ENCODE results near the gene WNT7B.

The WNT7B gene

DNA sequence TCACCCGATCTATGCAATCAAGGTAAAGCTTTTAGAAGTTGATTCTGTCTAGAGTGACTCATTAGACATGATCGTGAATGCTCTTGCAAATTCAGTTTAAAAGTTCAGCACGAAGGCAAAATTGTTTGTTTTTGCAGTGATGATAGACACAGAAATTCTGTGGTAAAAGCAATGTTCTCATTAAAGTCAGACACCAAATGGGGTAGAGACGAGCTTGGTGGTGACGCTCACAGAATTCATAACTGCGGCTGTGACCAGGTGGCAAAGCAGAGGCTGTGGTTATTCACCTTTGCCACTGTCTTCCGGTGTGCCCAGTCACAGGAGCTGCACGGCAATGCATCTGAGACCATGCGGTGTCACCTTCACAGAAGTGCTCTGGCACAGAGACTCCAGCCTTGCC lies 83.4 kb downstream of the WNT7B start:
- Histone ChIP-seq H4K20me1 (peaks cover 39% of the 10 kb centered on the region), H3K36me3 (no peaks in the 10 kb centered on the region), H3K27ac (no peak overlapping the region), H3K4me3 (no peak overlapping the region), H3K4me1 (peaks cover 37% of the 10 kb centered on the region), H3K4me2 (0 out of 2 replicates have a peak overlapping the region, but pooled peaks have one; percentile 73), H3K9ac (no peak overlapping the region), H3K27me3 (peaks cover 48% of the 10 kb centered on the region), H3K9me3 (no peaks in the 10 kb centered on the region)
- TF ChIP-seq Cebpa-rat (IDR thresholded peaks at IDR 0.05) = no peak

DNA sequence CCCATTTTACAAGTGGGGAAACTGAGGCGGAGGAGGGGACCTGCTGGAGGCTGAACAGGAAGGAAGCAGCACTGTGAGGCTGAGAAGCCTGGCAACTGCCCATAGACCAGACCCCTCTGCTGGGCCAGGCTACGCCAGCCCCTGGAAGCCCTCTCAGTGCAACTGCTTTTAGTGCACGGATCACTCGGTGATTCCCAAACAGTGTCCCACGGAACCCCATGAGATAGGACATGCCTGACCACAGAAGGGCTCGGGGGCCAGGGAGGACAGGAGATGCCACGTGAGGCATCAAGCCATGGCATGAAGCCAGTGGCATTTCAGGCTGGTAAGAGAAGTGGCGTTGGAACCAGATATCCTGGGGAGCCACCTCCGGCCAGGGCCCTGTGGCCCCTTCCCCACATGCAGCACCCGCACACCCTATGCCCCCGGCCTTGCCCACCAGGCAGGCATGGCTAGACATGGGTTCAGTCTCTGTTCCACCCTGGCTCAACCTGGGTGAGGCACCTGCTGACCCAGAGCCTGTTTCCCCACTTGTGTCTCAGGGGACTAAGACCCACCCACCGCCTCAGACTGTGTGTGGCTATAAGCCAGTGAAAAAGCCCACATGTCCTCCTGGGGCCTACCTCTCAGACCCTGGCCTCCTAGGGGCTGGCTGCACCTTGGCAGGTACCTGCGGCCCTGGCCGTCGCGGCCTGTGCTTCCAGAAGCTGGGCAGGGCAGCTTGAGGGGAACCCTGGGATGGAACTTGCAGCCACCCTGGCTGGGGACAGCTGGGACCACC lies 84.1 kb downstream of the WNT7B start:
- H3K9me3 ChIP-seq = no peaks in the 10 kb centered on the region
- no peak overlapping the region for H3K27ac ChIP-seq
- peaks cover 40% of the 10 kb centered on the region for H3K4me1 ChIP-seq
- H3K27me3 ChIP-seq = peaks cover 46% of the 10 kb centered on the region
- H3K4me2 ChIP-seq = peak overlapping the region; percentile 73
- no peak overlapping the region for H3K4me3 ChIP-seq
- no peak overlapping the region for H3K9ac ChIP-seq
- peaks cover 40% of the 10 kb centered on the region for H4K20me1 ChIP-seq
- no peak for TF ChIP-seq Cebpa-rat (IDR thresholded peaks at IDR 0.05)
- H3K36me3 ChIP-seq = no peaks in the 10 kb centered on the region

GRCh38 chr22:45891996-45892621 lies 84.9 kb downstream of the WNT7B start:
- no peak overlapping the region for H3K4me3 ChIP-seq
- H4K20me1 ChIP-seq = peaks cover 40% of the 10 kb centered on the region
- no peaks in the 10 kb centered on the region for H3K9me3 ChIP-seq
- no peaks in the 10 kb centered on the region for H3K36me3 ChIP-seq
- H3K27me3 ChIP-seq = peaks cover 45% of the 10 kb centered on the region
- H3K4me1 ChIP-seq = peaks cover 45% of the 10 kb centered on the region
- H3K9ac ChIP-seq = no peak overlapping the region
- H3K4me2 ChIP-seq = peak overlapping the region; percentile 73
- no peak for TF ChIP-seq Cebpa-rat (IDR thresholded peaks at IDR 0.05)
- H3K27ac ChIP-seq = no peak overlapping the region

- H3K9me3 ChIP-seq = no peaks in the 10 kb centered on the region
- H3K4me2 ChIP-seq = peak overlapping the region; percentile 73
- peaks cover 45% of the 10 kb centered on the region for H3K27me3 ChIP-seq
- no peak overlapping the region for H3K4me3 ChIP-seq
- peaks cover 42% of the 10 kb centered on the region for H3K4me1 ChIP-seq
- no peak overlapping the region for H3K9ac ChIP-seq
- H4K20me1 ChIP-seq = peaks cover 40% of the 10 kb centered on the region
- H3K36me3 ChIP-seq = no peaks in the 10 kb centered on the region
- TF ChIP-seq Cebpa-rat (IDR thresholded peaks at IDR 0.05) = no peak
- no peak overlapping the region for H3K27ac ChIP-seq
Measured at GRCh38 chr22:45891471-45891995, 85.4 kb downstream of the WNT7B start.

DNA sequence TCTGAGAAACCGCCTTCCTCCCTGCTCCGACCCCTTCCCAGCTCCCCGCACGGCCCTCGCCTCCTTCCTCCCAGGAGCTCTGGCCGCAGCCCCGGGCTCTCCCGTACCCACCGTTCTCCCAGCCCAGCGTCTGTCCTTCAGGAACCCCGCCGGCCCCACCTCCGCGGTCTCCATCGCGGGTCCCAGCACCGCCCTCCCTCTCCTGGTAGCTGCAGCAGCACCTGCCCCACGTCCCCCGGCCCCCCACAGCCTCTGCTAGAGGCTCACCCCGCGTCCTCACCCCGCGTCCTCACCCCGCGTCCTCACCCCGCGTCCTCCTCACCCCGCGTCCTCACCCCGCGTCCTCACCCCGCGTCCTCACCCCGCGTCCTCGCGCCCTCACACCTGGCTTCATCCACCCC lies 85.9 kb downstream of the WNT7B start:
- Histone ChIP-seq H3K36me3 (no peaks in the 10 kb centered on the region), H4K20me1 (peaks cover 37% of the 10 kb centered on the region), H3K4me1 (peaks cover 37% of the 10 kb centered on the region), H3K9me3 (no peaks in the 10 kb centered on the region), H3K4me3 (no peak overlapping the region), H3K27ac (no peak overlapping the region), H3K27me3 (peaks cover 45% of the 10 kb centered on the region), H3K4me2 (peak overlapping the region; percentile 73), H3K9ac (no peak overlapping the region)
- no peak for TF ChIP-seq Cebpa-rat (IDR thresholded peaks at IDR 0.05)

DNA sequence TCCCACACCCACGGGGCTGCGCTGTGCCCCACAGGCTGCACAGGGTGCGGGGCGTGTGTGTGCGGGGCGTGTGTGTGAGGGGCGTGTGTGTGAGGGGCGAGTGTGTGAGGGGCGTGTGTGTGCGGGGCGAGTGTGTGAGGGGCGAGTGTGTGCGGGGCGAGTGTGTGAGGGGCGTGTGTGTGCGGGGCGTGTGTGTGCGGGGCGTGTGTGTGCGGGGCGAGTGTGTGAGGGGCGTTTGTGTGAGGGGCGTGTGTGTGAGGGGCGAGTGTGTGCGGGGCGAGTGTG lies 86.7 kb downstream of the WNT7B start:
- Histone ChIP-seq H3K4me2 (no peak overlapping the region), H3K36me3 (no peaks in the 10 kb centered on the region), H3K9me3 (no peaks in the 10 kb centered on the region), H3K27ac (no peak overlapping the region), H3K9ac (no peak overlapping the region), H3K4me1 (peaks cover 35% of the 10 kb centered on the region), H3K27me3 (peaks cover 39% of the 10 kb centered on the region), H4K20me1 (peaks cover 29% of the 10 kb centered on the region), H3K4me3 (no peak overlapping the region)
- TF ChIP-seq Cebpa-rat (IDR thresholded peaks at IDR 0.05) = no peak

GRCh38 chr22:45889539-45890350 lies 87.2 kb downstream of the WNT7B start:
- Histone ChIP-seq H3K4me3 (no peak overlapping the region), H3K9me3 (no peaks in the 10 kb centered on the region), H3K4me1 (peaks cover 41% of the 10 kb centered on the region), H4K20me1 (peaks cover 27% of the 10 kb centered on the region), H3K27me3 (peaks cover 39% of the 10 kb centered on the region), H3K4me2 (no peak overlapping the region), H3K9ac (no peak overlapping the region), H3K27ac (no peak overlapping the region), H3K36me3 (no peaks in the 10 kb centered on the region)
- TF ChIP-seq Cebpa-rat (IDR thresholded peaks at IDR 0.05) = no peak

DNA sequence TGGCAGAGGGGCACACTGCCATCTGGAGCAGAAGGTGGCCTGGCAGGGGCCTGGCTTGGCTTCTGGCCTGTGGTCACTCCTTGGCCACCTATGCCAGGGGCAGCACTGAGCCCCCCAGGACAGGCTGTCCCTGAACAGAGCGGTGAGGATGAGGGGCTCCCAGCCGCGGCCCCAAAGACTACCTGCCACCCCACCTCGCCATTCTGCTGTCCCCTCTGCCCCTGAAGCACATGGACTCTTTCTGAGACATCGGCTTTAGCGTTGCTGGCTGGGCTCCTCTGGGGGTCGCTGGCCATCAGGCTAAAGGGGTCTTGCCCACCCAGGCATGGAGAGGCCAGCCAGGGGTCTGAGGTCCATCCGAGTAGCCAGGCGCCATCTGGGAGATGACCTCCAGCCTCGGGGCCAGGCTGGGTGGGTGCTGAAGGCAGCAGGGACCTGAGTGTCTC lies 87.8 kb downstream of the WNT7B start:
- Histone ChIP-seq H3K36me3 (no peaks in the 10 kb centered on the region), H3K4me3 (no peak overlapping the region), H3K27me3 (peaks cover 39% of the 10 kb centered on the region), H3K27ac (no peak overlapping the region), H4K20me1 (peaks cover 31% of the 10 kb centered on the region), H3K4me1 (peaks cover 47% of the 10 kb centered on the region), H3K4me2 (no peak overlapping the region), H3K9ac (no peak overlapping the region), H3K9me3 (no peaks in the 10 kb centered on the region)
- TF ChIP-seq Cebpa-rat (IDR thresholded peaks at IDR 0.05) = no peak

DNA sequence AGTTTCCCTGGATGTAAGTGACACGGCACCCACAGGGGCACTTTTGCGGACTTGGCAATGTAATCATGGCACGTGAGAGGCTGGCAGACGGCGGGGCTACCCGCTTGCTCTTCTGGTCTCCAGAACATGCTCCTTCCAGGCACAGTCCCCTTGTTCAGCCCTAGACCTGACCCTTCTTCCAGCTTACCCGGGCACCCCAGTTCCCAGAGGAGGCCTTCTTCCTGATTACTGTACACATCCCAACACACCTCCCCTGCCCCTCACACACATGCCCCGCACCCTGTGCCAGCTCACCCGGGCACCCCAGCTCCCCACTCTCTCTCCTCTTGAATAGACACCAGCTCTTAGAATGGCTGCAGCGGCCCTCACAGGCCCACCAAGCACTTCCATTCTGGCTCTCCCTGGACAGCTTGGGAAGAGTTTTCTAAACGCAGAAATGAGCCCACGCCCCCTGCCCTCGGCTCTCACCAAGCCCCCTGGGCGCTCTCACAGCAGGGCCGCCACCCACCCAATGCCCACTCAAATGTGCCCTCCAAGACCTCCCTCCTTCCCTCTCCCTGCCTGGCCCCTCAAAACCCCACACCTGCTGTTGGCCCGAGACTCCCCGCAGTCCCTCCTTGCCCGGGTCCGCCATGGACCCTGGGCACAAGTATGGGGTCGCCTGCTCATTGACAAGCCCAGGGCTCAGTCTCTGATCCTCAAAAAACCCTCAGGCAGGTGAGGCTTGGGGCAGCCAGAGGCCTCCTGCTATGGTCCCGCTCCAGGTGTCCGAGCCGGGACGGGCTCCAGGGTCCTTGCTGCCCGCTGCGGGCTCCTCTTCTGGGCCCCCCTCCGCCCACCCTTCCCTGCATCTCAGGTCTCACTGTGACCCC lies 88.5 kb downstream of the WNT7B start:
- Histone ChIP-seq H4K20me1 (peaks cover 32% of the 10 kb centered on the region), H3K27ac (no peak overlapping the region), H3K4me2 (peak overlapping the region; percentile 29; the same call in 1 of the 2 replicates), H3K4me3 (no peak overlapping the region), H3K9ac (no peak overlapping the region), H3K4me1 (peaks cover 47% of the 10 kb centered on the region), H3K9me3 (no peaks in the 10 kb centered on the region), H3K36me3 (no peaks in the 10 kb centered on the region), H3K27me3 (peaks cover 39% of the 10 kb centered on the region)
- TF ChIP-seq Cebpa-rat (IDR thresholded peaks at IDR 0.05) = no peak

All from BLaER1 (cell line).